Iris pigment epithelial cell (primary cell): ENCODE results near the gene PEX7.
"Not testable (repeated sequence)": the region's sequence is repeated elsewhere in the genome, so short reads cannot be mapped to it uniquely, and the experiment has no call there.

Source experiments
- DNase-seq: peaks from one replicate; pipeline ENCODE4 v3.0.0-alpha.2; 2011; ENCODE audit warnings: low read depth

The PEX7 gene

GRCh38 chr6:136897071-136897470 lies 74.7 kb downstream of the PEX7 start:
- no peak for DNase-seq

GRCh38 chr6:136901212-136901784 lies 78.9 kb downstream of the PEX7 start:
- DNase-seq, result no peak

GRCh38 chr6:136904477-136904876 lies 82.1 kb downstream of the PEX7 start:
- not testable (repeated sequence) for DNase-seq

GRCh38 chr6:136914947-136915346 lies 92.6 kb downstream of the PEX7 start:
- no peak for DNase-seq

- no peak for DNase-seq
Observed at GRCh38 chr6:136918706-136919105, 96.3 kb downstream of the PEX7 start.

- no peak for DNase-seq
Observed at GRCh38 chr6:136920216-136920615, 97.8 kb downstream of the PEX7 start.

- peak; percentile 17 for DNase-seq
Observed at GRCh38 chr6:136920671-136921380, 98.4 kb downstream of the PEX7 start.

GRCh38 chr6:136921381-136921935 lies 99.1 kb downstream of the PEX7 start:
- no peak for DNase-seq

GRCh38 chr6:136921936-136922684 lies 99.7 kb downstream of the PEX7 start, which contains the start of gene SLC35D3:
Gene SLC35D3, plus strand, starts transcription at chr6:136922301. Its CDS starts 128 bp downstream, at chr6:136922429.
- DNase-seq, result peak; percentile 29

- no peak for DNase-seq
Observed at GRCh38 chr6:136922685-136923006, 100.3 kb downstream of the PEX7 start.

- DNase-seq, result no peak
Observed at GRCh38 chr6:136923116-136923953, 100.9 kb downstream of the PEX7 start.

GRCh38 chr6:136923954-136924673 lies 101.7 kb downstream of the PEX7 start:
- DNase-seq, result no peak

GRCh38 chr6:136926383-136926782 lies 104.0 kb downstream of the PEX7 start:
- no peak for DNase-seq

GRCh38 chr6:136927292-136927691 lies 104.9 kb downstream of the PEX7 start:
- DNase-seq, result peak; percentile 24

- no peak for DNase-seq
Observed at GRCh38 chr6:136930528-136930927, 108.1 kb downstream of the PEX7 start.

GRCh38 chr6:136932599-136932998 lies 110.2 kb downstream of the PEX7 start:
- no peak for DNase-seq

- no peak for DNase-seq
Observed at GRCh38 chr6:136945072-136945471, 122.7 kb downstream of the PEX7 start.

GRCh38 chr6:136945711-136946121 lies 123.3 kb downstream of the PEX7 start:
- no peak for DNase-seq

- DNase-seq, result no peak
Observed at GRCh38 chr6:136947037-136947436, 124.6 kb downstream of the PEX7 start.

- not testable (repeated sequence) for DNase-seq
Observed at GRCh38 chr6:136949957-136950356, 127.6 kb downstream of the PEX7 start.

- DNase-seq, result no peak
Observed at GRCh38 chr6:136950436-136951126, 128.2 kb downstream of the PEX7 start.
